Testis (tissue), 3 donors: ENCODE data around the gene SRGAP1. TPM values are rescaled to one million over a fixed set of nuclear protein-coding genes. Genes with fewer than 3 reads are reported as not detected.

Experiments
- DNase-seq: peaks from one replicate; pipeline ENCODE4 v3.0.0-alpha.2; 2019
- H3K27ac ChIP-seq, 2 donors: fragments of 200-600 bp; sonication (generic); one replicate each; pipeline ENCODE4 v1.5.1; 2019
- H3K27me3 ChIP-seq: fragments of 200-600 bp; sonication (generic); one replicate; pipeline ENCODE4 v1.5.1; 2019
- H3K36me3 ChIP-seq: fragments of 200-600 bp; sonication (generic); one replicate; pipeline ENCODE4 v1.5.1; 2017; ENCODE audit warnings: low read depth; ENCODE audit errors: missing control alignments
- H3K4me1 ChIP-seq: fragments of 200-600 bp; sonication (generic); one replicate; pipeline ENCODE4 v1.5.1; 2019
- H3K4me3 ChIP-seq, 2 donors: fragments of 200-600 bp; sonication (generic); one replicate each; pipeline ENCODE4 v1.5.1; 2017 to 2019
- H3K9me3 ChIP-seq: fragments of 200-600 bp; sonication (generic); one replicate; pipeline ENCODE4 v1.5.1; 2017
- POLR2A ChIP-seq: fragments of 450-650 bp; IDR thresholded peaks from one replicate; pipeline ENCODE4 v1.6.1; 2017; ENCODE audit warnings: antibody characterized with exemption, mild to moderate bottlenecking, moderate library complexity
- WGBS, 2 donors: methylation state at CpG; one replicate each; pipeline ENCODE4 v1.1.5; 2018; 5-methylcytosine and 5-hydroxymethylcytosine counted together
- intact Hi-C: fragments of 100-400 bp; cut with DNase I; formaldehyde crosslinking; loops from one replicate; pipeline ENCODE4 v1.15.1; 2023; ENCODE audit warnings: low total_unique reads
- polyA plus RNA-seq: library from polyadenylated mRNA; stranded (reverse); fragments of 350-450 nt; fragmentation: Illumina TruSeq; extraction: RNeasy Lipid Tissue Mini Kit (QIAGEN cat#74804); gene quantifications from one replicate; pipeline ENCODE4 v1.2.3, GENCODE V29; 2014; ENCODE audit warnings: low read depth, low replicate concordance; ENCODE audit not compliant: insufficient read depth
- total RNA-seq, 2 donors: library from RNA; depleted of rRNA; stranded (reverse); fragments of >200 nt; gene quantifications; one replicate each; pipeline ENCODE4 v1.2.3, GENCODE V29; 2016
- TF ChIP-seq, protein P1 (sequence below), 3 experiments: fragments of 450-650 bp in 2 of 3; fragments of 200-600 bp in 1 of 3; sonication (generic) in 1 of 3; IDR thresholded peaks; one replicate each; pipeline ENCODE4 v1.5.1; 2016 to 2019; ENCODE audit warnings: antibody characterized with exemption in 3 of 3, mild to moderate bottlenecking in 2 of 3, moderate library complexity in 1 of 3

The SRGAP1 gene
- total and polyA plus RNA-seq, 3 donors from 2014 or later, result 9.4 to 47.2 (median 26.9) TPM

DNA sequence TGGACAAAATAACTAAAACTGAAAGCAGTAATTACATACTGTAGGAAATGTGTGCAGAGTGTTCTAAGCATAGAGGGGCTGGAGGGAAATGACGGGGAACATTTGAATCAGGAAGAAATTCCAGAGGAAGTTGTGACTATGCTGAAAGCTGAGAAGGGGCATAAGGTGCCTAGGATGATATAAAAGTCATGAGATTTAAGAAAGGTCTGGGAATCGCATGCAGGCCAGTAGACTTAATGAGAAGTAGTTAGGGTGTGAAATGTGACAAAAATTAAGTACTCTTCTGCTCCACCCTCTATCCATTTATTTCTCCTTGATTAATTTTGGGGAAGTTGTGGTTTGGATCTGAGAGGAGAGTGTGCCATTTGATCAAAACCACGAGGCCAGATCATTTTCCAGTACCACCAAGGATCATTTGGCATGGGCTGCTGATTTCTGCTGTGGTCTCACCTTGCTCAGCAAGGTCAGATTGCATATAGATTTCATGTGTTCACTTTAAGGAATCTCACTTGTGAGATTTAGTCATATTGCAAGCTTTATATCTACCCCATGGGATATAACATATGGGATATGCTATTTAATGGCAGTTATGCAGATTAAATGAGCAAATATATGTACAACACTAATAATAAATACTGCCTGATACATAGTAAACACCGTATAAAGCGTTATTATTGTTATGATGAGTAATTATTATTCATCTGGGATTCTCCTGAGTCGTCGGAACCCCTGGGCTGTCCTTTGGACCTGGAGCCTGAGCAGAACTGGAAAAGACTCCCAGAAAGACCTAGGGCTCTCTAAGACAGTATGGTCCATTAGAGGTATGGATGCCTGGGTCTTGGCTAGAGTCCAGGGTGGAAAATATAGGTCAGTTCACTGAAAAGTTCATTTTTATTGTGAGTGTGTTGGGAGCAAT is 72.3 kb downstream of the SRGAP1 start:
- H3K4me1 ChIP-seq, result peaks cover 10% of the 10 kb centered on the region
- TF ChIP-seq, protein P1, sequence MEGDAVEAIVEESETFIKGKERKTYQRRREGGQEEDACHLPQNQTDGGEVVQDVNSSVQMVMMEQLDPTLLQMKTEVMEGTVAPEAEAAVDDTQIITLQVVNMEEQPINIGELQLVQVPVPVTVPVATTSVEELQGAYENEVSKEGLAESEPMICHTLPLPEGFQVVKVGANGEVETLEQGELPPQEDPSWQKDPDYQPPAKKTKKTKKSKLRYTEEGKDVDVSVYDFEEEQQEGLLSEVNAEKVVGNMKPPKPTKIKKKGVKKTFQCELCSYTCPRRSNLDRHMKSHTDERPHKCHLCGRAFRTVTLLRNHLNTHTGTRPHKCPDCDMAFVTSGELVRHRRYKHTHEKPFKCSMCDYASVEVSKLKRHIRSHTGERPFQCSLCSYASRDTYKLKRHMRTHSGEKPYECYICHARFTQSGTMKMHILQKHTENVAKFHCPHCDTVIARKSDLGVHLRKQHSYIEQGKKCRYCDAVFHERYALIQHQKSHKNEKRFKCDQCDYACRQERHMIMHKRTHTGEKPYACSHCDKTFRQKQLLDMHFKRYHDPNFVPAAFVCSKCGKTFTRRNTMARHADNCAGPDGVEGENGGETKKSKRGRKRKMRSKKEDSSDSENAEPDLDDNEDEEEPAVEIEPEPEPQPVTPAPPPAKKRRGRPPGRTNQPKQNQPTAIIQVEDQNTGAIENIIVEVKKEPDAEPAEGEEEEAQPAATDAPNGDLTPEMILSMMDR (IDR thresholded peaks at IDR 0.05), result no peak
- no peak for TF ChIP-seq POLR2A
- no peaks in the 10 kb centered on the region for H3K27me3 ChIP-seq
- 73 to 77% methylated on average over 7 of the region's 7 CpGs for WGBS, 2 donors
- no peak overlapping the region for H3K27ac ChIP-seq
- H3K4me3 ChIP-seq, result no peak overlapping the region
- H3K9me3 ChIP-seq, result no peaks in the 10 kb centered on the region
- intact Hi-C loops, result no loop called here
- DNase-seq, result no peak
- H3K36me3 ChIP-seq, result no peaks in the 10 kb centered on the region

DNA sequence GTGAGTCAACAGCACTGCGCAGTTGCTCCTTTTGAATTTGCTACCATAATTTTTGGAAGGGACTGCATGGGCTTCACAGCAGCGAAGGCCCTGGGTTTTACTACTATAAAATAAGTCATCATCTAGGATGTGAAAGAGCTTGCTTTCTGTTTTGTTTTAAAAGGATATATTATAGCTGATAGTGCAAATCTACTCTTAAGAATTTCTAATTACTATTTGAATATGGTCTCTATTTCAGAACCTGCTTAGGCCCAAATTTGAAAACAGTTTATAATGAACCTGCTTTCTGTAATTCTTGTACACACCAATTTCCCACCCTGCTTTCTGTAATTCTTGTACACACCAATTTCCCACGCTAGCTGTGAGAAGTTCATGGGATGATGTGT is 73.0 kb downstream of the SRGAP1 start:
- no peaks in the 10 kb centered on the region for H3K36me3 ChIP-seq
- no peak for DNase-seq
- H3K4me3 ChIP-seq, result no peak overlapping the region
- H3K27me3 ChIP-seq, result no peaks in the 10 kb centered on the region
- no peaks in the 10 kb centered on the region for H3K9me3 ChIP-seq
- H3K4me1 ChIP-seq, result peaks cover 10% of the 10 kb centered on the region
- 95 to 96% methylated on average over 3 of the region's 3 CpGs for WGBS, 2 donors
- no peak overlapping the region for H3K27ac ChIP-seq
- TF ChIP-seq POLR2A, result no peak
- TF ChIP-seq, protein P1 (IDR thresholded peaks at IDR 0.05), result no peak
- intact Hi-C loops, result no loop called here

DNA sequence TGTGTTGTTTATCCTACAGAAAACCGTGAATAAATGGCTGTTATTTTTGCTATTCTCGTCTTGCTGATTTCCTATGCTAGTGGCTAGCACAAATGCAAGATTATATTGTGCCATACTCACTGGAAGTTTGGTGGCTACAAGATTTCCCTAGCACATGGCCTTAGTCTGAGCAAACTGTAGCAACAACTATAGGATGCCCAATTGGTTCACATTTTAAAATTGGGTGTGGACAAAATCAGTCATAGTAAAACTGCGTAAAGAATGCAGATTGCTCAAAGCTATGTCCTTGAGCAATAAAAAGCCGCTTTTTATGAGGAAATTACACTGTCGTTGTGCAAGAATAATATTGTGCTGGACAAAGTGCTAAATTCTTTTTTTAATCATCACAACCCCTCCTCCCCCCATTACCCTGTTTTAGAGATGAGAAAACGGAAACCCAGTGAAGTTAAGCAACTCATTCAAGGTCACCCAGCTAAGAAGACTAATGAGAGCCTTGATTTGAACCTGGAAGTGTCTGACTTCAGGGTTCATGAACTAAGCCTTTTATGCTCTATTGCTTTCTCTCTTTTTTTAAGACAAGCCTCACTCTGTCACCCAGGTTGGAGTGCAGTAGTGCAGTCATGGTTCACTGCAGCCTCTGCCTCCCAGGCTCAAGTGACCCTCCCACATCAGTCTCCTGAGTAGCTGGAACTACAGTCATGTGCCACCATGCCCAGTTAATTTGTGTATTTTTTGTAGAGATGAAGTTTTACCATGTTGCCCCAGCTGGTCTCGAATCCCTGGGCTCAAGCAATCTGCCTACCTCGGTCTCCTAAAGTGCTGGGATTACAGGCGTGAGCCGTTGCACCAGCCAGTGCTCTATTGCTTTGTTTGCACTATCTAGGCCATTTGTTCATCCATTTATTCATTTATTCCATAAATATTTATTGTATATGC is 73.6 kb downstream of the SRGAP1 start:
- WGBS, 2 donors, result 72 to 74% methylated on average over 10 of the region's 10 CpGs
- Histone ChIP-seq H3K4me1 (peaks cover 10% of the 10 kb centered on the region), H3K4me3 (no peak overlapping the region), H3K27ac (peak overlapping the region in 1 of 2 donors; percentile 16), H3K9me3 (no peaks in the 10 kb centered on the region), H3K27me3 (no peaks in the 10 kb centered on the region), H3K36me3 (no peaks in the 10 kb centered on the region)
- TF ChIP-seq POLR2A, result no peak
- TF ChIP-seq, protein P1 (IDR thresholded peaks at IDR 0.05), result no peak
- intact Hi-C loops, result no loop called here
- DNase-seq, result no peak

DNA sequence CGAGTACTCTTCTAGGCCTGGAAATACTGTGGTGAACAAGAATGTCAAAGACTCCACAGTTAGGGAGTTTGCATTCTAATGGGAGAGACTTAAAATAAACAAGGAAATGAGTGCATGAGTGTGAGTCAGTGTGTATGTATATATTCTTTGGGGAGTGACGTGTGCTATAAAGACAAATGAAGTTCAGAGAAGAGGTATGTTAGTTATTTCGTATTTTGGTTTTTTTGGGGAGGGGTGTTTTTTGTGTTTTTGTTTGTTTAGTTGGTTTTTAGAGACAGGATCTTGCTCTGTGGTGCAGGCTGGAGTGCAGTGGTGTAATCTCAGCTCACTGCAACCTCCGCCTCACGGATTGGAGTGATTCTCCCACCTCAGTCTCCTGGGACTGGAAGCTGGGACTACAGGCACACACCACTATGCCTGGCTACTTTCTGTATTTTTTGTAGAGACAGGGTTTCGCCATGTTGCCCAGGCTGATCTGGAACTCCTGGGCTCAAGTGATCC is 74.3 kb downstream of the SRGAP1 start:
- no peak overlapping the region for H3K4me3 ChIP-seq
- H3K27me3 ChIP-seq, result no peaks in the 10 kb centered on the region
- WGBS, 2 donors, result 86 to 93% methylated on average over 6 of the region's 6 CpGs
- H3K27ac ChIP-seq, result no peak overlapping the region
- TF ChIP-seq, protein P1 (IDR thresholded peaks at IDR 0.05), result no peak
- TF ChIP-seq POLR2A, result no peak
- H3K4me1 ChIP-seq, result peaks cover 10% of the 10 kb centered on the region
- no peak for DNase-seq
- H3K36me3 ChIP-seq, result no peaks in the 10 kb centered on the region
- H3K9me3 ChIP-seq, result no peaks in the 10 kb centered on the region
- intact Hi-C loops, result no loop called here
